NCI-H146 (cell line): Measurements from ENCODE around the gene LAP3.
"Not testable (repeated sequence)": the region's sequence is repeated elsewhere in the genome, so short reads cannot be mapped to it uniquely, and the experiment has no call there.

Experiments used
- DNase-seq: peaks from one replicate; lab custom pipeline; 2025; lab: John Stamatoyannopoulos, UW

The LAP3 gene

DNA sequence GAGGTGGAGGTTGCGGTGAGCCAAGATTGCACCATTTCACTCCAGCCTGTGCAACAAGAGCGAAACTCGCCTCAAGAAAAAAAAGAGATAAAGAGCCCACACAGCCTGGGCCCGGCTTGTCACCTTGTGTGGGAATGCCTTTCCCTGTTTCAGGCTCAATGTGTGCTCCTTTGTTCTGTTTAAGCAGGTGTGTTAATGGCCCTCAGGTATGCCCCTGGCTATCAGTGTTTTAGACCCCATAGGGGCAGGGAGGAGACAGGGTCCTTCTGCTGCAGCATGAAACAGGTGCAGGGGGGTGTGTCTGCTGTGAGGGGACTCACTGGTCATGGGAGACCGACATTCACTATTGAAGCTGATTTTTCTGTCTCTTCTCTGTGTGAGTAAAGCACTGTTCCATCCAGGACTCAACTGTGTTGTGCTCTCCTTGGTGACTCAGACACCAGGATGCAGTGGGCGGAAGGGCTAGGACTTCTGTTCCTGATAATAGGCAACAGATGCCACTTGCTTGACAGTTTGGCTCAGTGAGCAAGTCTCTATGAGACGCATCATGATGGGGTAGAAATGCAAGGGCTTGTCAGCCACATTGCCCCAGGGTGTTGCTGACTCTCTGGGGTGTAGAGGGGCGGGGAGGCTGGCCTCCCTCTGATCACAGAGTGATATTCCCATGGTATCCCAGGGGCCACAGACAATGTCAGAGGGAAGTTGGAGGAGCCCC is 15.6 kb upstream of the LAP3 start:
- peak; percentile 76 for DNase-seq

DNA sequence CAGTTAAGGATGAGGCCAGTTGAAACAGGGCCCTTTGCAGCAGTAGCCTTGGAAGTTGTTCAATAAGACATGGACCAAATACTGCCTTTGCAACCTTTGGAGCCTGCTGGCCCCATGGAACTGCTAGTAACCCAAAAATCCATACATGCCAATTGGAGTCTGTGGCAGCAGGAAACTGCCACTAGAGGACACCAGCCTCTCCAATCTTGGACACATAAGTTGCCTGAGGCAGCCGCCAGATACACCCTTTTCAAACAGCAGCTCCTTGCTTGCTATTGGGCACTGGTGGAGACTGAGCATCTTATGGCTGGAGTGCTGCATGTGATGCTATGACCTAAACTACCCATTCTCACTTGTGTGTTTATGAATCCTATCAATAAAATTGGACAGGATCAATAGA is 14.8 kb upstream of the LAP3 start:
- peak; percentile 24 for DNase-seq

DNA sequence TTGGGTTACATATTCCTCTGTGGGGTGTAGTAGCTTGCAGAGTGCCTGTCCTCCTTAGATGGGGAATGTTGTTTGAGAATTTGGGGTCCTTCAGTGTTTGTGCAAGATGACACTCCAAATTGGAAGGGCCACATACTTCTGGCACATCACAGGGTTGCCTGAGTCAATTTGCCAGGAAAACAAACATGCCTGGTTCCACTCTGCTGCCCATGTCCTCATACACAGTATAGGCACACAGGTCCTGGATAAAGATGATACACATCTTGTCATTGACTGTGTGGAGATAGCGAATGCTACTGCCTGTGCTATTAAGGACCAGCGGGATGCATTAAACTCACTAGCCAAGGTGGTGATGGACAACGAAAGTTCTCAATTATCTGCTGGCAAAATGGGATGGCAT is 11.2 kb upstream of the LAP3 start:
- DNase-seq: no peak

DNA sequence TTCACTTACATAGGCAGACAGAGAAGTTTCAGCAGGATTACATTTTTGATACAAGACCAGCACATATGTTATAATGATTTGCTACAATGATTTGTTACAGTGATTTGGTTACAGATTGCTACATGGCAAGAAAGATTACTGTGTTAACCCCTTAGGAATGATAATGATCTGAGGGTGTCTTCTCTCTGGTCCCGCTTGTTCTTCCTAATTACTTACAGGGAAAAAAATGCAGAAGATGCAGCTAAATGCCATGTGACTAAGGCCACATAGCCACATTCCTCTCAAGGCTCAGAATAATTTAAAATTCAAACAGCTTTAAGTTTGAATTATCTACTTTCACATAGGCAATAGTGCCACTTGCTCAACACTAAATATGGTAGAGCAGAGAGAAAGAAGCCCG is 9.7 kb upstream of the LAP3 start:
- no peak for DNase-seq

DNA sequence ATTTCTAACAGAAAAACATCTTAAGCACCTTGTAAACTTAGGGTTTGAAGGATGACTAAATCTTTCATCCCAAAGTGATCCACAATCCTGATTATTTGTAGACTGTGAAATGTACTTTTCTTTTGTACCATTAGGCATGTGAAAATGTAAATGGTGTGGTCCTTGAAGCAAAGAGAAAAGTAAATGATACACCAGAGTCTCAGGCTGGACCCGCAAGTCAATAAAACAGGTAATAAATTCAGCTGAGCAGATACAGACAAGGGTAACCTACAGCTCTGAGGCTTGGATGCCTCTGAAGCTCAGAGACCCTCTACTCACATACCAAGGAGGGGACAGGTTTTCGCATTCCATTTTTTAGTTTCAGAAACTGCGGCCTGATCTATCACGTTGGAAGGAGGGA is 2.8 kb upstream of the LAP3 start:
- DNase-seq: no peak

DNA sequence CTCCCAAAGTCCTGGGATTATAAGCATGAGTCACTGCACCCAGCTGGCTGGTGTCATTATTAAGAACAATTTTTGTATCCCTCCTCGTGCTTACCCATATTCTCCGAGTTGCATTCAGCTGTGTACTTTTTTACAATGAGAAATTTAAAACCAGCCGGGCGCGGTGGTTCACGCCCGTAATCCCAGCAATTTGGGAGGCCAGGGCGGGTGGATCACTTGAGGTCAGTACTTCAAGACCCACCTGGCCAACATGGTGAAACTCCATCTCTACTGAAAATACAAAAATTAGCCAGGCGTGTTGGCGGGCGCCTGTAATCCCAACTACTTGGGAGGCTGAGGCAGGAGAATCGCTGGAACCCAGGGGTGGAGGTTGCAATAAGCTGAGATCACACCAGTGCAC is 1.8 kb upstream of the LAP3 start:
- not testable (repeated sequence) for DNase-seq

DNA sequence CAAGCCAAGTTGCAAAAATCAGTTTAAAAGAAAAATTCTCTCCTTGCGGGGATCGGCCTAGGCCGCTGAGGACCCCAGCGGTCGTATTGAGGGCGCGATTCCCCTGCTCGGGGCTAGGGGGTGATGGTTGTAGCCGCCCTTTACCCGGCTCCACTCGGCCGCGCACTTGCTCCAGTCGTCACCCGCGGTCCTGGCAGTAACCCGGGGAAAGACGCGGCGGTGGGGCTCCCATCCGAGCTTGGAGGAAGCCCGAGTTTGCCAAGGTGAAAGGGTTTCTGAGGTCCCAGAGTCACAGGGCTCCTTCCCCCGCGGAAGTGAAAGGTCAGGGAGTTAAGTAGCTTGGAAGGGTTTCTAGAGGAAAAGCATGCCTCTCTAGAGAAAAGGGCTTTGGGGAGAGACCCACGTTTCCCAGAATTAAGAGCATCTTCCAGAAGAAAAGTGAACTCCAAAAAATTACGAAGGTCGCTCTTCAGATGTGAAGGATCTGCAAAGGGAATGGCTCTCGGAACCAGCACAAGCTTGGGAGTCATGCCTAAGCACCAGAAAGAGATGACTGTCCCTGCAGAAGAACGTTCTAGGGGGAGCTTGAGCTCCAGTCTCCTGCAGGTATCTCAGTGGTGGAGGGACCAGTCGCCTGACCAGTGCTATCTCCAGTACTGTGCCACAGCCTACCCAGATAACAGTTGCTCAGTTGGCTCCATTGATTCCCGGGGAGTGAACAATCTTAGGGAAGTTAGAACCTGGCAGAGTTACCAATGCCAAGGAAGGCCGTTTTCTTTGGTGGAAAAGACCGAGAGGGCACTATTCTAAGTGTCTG is 875 bp downstream of the LAP3 start:
- peak; percentile 55 for DNase-seq

DNA sequence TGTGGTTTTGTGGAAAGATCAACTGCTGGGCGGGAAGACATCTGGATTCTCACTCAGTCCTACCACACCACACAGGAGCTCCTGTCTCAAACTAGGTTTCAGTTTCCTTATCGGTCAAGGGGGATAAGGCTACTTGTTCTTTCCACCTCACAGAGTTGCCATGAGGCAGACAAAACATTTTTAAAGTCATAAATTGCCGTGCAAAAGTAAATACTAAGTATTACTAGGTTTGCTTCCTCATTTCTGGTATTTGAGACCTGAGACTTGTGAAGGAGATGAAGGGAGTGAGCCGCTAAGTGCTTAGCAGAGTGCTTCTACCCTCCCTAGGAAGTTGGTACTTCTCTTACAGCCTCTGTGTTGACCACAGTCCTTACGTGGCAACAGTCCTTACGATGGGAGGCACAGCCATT is 1.5 kb downstream of the LAP3 start:
- DNase-seq: no peak

DNA sequence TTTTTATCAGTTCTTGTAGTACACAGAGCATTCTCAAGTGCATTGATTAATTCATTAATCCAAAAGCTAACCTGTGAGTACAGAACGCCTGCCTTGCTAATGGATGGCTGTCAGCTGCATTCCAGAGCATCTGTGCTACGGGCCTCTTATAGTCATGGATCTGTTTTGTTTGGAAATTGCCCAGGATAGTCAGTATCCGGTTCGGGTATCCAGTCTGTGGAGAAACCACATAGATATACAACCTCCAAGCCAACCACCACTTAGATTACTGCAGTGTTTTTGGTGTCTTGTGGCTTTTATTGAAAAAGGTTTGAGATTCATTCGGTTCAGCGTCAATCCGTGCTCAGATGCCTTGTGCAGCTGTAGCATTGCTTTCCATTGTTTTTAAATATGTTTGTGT is 4.0 kb downstream of the LAP3 start:
- no peak for DNase-seq

DNA sequence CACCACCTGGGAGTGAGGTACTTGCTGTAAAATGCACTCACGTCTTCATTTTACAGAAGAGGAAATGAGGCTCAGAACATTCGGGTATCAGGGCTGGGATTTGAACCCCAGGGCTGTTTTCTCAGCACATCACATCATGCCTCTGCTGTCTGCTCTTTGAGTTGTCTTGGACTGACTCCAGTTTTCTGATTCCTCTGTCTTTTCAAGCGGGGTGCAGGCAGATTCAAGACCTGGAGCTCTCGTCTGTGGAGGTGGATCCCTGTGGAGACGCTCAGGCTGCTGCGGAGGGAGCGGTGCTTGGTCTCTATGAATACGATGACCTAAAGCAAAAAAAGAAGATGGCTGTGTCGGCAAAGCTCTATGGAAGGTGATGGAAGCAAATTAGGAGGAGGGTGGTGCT is 6.3 kb downstream of the LAP3 start:
- DNase-seq: no peak

DNA sequence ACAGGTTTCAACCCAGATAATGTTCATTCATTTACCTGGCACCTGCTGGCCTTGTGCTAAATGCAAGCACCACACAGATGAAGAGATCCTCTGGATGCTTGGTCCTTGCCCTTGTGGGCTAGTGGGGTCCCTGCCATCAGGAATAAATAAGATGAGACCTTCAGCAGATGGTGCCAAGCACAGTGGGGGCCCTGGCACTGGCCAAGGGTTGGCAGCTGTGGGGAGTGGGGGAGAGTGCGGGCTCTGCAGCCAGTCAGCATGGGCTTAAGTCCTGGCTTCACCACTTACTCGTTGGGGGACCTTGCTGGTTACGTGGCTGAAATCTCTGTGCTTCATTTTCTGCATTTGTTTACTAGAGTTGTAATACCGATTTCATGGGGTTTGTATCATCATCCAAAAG is 6.9 kb downstream of the LAP3 start:
- DNase-seq: no peak

DNA sequence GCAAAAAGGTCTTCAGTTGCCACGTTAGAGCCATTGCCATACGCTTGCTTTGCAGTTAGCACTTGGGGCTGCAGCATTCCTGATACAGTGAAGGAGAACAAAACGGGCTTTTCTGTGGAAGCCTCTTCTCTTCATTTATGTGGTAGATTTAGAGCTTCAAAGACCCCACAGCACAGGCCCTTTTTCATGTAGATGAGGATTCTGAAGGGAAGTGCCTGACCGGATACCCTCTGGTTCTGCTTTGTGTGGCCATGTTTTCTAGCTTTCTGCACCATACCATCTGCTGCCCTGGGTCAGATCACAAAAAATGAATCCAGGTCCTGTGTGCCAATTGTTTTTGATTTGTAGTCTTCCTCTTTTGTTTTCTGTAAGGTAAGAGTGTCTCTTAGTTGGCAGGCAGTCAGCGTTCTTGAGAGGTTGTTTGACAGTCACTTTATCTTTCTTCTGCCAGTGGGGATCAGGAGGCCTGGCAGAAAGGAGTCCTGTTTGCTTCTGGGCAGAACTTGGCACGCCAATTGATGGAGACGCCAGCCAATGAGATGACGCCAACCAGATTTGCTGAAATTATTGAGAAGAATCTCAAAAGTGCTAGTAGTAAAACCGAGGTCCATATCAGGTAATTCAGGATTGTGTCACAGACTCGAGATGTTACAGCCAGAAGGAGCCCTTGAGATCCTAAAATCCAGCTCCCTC is 7.7 kb downstream of the LAP3 start:
- DNase-seq: no peak

DNA sequence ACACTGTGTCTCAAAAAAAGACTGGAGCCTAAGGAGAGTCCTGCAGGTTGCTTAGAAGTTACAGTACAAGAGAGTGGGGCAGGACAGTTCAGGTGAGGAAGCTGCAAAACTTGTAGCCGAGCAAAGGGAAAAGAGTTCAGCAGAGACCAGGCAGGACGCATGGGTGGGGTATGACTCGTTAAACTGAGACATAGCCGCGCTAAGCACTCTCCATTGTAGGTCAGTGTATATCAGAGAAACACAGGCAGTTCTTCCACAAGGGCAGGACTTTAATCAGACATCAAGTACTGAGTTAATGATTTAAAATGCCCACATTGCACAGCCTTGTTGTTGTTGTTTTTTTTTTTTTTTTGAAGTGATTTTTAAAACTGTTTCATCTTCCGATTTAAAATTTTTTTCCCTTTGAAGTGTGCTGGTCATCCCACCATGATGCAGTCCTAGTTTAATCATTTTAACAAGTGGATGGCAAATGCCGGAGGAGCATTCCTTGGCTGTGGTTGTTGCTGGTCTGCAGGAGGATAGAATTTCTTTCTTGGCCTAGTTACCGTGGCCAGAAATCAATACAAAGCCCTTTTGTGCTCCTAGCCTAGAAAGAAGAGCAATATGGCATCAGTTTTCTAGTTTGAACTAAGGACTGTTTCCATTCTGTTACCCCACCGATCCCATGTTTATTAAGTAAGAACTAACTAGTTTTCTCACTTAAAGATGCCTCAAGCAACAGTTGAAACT is 10.3 kb downstream of the LAP3 start:
- DNase-seq: no peak

DNA sequence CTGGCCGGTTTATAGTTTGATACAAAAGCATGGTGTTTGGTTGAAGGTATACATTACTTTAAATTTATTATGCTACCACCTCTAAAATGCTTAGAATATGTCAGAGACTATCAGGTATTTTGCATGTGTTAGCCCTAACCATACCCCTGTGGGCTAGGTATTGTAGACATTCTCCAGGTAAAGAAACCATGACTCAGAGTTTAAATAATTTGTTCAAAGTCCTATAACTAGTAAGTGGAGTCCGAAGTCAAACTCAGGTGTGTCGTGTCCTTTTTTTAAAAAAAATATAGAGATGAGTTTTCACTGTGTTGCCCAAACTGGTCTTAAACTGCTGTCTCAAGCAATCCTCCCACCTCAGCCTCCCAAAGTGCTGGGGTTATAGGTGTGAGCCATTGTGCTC is 12.4 kb downstream of the LAP3 start:
- DNase-seq: no peak

DNA sequence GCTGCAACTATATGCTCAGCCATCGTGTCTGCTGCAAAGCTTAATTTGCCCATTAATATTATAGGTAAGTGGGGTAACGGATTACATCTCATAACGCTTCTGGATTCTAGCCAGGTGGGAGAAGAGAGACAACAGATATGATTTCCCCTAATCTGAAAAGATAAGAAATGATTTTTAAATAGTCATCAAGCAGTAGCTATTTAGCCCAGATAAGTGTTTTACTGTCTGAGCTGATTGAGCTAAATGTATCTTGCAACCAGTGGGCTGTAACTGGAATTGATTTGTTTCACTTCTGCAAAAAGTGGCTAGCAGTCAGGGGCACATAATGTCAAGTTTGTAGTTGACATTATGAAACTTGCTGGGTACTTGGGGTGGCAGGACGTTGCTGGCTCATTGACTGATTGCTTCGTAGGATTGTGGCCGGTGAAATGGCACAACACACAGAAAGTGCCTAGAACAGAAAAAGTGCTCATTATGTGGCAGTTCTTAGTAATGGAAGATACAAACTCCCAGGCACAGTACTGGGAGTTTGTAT is 18.5 kb downstream of the LAP3 start:
- no peak for DNase-seq

DNA sequence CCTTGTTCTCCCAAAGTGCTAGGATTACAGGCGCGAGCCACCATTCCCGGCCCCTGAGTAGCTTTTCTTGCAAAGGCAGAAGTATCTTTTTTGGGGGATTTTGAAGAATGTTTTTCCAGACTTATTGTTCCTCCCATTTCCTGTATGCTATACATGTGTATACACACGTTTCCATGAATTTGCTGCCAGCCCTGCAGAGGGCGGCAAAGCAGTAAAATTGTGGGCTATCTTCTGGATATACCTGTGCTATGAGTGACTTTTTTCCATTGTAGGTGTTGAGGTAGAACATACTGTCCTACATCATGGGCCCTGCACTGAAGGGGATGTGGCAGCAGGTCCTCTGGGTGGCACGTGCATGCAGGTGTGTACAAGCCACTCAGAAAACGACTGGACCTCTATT is 20.5 kb downstream of the LAP3 start:
- DNase-seq: peak; percentile 24

DNA sequence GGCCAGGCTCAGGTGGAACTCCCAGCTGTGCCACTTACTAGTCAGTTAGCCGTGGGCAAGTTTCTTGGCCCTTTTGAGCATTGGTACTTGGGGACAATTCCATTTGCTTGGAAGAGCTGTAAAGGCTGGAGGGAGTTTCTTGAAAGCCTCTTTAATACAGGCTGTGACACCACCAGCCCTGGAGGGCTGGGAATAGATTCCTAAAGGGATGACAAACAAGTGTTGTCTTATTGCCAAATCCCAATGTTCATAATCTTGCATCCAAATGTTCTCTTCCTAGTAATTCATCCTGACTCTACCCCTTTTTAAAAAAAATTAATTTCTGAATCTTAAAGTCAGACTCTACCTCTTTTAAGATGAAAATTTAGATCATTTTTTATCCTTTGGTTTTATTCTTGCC is 22.8 kb downstream of the LAP3 start:
- no peak for DNase-seq

DNA sequence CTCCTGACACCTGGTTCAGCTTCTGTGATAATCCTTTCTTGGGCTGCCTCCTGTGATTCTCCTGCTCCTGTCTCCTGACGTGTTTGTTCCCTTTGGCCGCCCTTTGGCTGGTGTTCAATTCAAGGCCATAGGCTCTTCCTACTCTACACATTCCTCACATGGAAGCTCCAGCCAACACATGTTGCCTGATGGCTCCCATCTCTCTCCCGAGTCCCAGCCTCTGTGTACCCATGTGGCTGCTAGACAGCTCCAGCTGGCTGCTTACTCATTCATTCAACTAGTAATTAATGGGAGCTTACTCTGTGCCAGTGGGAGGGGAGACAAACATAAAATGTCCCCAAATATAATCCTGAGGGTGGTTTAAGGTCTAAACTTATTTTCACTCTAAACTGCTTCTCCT is 28.2 kb downstream of the LAP3 start:
- no peak for DNase-seq

DNA sequence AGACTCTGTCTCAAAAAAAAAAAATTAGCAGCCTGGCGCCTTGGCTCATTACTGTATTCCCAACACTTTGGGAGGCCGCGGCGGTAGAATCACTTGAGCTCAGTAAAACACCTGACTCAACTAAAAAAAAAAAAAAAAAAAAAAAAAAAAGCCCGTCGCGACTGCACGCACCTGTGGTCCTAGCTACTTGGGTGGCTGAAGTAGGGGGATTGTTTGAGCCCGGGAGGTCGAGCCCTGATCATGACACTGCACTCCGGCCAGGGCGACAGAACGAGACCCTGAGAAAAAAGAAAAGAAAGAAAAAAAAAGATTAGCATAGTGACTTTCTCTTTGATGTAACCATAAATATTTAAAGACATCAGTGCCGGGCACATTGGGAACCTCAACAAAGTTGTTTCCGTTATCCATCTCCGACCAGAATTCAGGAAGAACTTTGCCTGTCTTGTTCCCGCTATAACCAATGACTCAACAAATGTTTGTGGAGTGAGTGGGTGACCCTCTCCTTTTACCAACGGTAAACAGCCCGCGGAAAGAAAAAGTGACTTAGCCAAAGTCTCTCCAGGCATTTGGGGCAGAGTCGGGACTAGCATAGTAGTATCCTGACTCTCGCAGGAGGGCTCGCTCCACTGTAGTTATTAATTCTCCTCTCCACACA is 36.9 kb downstream of the LAP3 start:
- no peak for DNase-seq

DNA sequence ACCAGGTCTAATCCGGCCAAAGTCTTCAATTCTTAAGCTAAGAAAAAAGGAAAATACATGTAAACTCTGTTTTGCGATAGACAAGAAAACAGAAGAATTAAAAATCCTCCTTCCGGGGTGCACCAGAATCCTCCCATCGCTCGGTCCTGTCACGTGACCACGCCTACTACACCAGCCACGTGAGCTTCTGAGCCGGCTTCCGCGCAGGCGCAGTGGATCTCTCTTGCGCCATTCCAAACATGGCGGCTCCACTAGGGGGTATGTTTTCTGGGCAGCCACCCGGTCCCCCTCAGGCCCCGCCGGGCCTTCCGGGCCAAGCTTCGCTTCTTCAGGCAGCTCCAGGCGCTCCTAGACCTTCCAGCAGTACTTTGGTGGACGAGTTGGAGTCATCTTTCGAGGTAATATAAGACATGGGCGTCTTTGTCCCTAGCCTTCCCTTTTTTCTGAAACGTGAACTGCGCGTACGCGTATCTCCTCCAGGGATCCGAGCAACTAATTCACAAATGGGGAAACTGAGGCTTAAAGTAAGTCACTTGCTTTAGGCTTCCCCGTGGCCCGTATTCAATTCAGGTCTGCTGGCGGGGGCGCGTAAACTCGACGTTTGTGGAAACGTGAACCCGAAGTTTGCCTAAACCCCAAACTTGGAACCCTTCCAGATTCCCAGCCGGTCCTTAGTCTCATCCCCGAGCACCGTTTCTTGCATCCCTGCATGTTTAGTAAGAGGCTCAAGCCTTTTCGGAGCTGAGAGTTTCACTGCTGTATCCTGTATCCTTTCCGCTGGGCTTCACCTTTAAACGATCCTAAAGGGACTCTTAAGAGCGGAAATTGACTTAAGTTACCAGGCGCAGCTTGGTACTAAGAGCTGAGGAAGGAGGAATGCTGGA is 37.7 kb downstream of the LAP3 start, which contains the start of gene MED28:
Gene MED28, plus strand, starts transcription at position 226 of the 884 bp plus-strand sequence. Its CDS starts 14 bp downstream, at position 240.
- DNase-seq: peak; percentile 95
